ENCODE results near the gene CNTNAP1.

Gene CNTNAP1

DNA sequence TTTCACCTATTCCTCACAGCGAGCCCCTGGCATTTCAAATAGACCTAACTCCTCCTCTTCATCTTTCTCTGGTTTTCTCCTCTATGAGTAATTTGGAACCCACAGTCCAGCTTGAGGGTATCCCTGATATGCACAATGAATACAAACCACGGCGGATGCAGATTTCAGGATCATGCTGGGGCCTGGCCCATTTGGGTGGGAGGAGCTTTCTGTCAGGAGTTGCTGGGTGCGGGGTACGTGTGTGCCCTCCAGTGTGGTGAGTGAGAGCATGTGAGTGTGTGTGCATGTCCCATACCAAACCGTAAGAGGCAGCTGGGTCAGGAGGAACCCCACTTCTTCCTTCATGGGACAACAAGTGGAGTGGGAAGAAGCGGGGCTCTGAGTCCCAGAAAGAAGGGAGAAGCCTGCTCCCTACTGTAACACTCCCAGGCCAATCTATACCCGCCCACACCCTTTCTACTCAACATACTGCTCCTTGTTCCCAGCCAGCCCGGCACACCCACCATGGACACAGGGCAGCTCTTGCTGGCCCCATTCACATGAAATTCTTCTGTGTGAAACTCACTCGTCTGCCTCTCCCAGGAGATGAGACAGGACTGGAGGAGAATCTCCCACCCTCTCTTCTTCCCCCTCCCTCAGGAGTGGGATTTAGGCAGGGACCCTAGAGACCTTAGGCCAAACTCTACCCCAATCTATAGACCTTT is 18.4 kb downstream of the CNTNAP1 start:
- Histone ChIP-seq H3K36me3 (ENCODE audit: insufficient read depth, low read length) (peaks cover 56% of the 10 kb centered on the region), H3K9me3 (ENCODE audit: low read length) (no peaks in the 10 kb centered on the region), H4K20me1 (ENCODE audit: insufficient read depth, low read length) (no peaks in the 10 kb centered on the region), H3F3A (ENCODE audit: insufficient read depth, low read length) (no peaks in the 10 kb centered on the region), H3K9me2 (ENCODE audit: low read depth, low read length) (no peaks in the 10 kb centered on the region), H3K9ac (ENCODE audit: low read length) (no peak overlapping the region), H3K4me1 (ENCODE audit: insufficient read depth, low read length, severe bottlenecking) (no peaks in the 10 kb centered on the region), H3K4me3 (ENCODE audit: low read depth, low read length, poor library complexity, severe bottlenecking) (no peak overlapping the region), H3K27ac (ENCODE audit: low read depth, low read length, poor library complexity, severe bottlenecking) (no peak overlapping the region), H2AFZ (ENCODE audit: low read length) (no peak overlapping the region), H3K4me2 (ENCODE audit: low read length) (no peak overlapping the region), H3K27me3 (ENCODE audit: insufficient read depth, low read length) (no peaks in the 10 kb centered on the region), H3K79me2 (ENCODE audit: insufficient read depth, low read length) (no peaks in the 10 kb centered on the region)
- TF ChIP-seq, protein P1, sequence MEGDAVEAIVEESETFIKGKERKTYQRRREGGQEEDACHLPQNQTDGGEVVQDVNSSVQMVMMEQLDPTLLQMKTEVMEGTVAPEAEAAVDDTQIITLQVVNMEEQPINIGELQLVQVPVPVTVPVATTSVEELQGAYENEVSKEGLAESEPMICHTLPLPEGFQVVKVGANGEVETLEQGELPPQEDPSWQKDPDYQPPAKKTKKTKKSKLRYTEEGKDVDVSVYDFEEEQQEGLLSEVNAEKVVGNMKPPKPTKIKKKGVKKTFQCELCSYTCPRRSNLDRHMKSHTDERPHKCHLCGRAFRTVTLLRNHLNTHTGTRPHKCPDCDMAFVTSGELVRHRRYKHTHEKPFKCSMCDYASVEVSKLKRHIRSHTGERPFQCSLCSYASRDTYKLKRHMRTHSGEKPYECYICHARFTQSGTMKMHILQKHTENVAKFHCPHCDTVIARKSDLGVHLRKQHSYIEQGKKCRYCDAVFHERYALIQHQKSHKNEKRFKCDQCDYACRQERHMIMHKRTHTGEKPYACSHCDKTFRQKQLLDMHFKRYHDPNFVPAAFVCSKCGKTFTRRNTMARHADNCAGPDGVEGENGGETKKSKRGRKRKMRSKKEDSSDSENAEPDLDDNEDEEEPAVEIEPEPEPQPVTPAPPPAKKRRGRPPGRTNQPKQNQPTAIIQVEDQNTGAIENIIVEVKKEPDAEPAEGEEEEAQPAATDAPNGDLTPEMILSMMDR (IDR thresholded peaks at IDR 0.05; ENCODE audit: low read length), result no peak
- no peak for TF ChIP-seq EZH2 (IDR thresholded peaks at IDR 0.05; ENCODE audit: borderline replicate concordance, low read length)

DNA sequence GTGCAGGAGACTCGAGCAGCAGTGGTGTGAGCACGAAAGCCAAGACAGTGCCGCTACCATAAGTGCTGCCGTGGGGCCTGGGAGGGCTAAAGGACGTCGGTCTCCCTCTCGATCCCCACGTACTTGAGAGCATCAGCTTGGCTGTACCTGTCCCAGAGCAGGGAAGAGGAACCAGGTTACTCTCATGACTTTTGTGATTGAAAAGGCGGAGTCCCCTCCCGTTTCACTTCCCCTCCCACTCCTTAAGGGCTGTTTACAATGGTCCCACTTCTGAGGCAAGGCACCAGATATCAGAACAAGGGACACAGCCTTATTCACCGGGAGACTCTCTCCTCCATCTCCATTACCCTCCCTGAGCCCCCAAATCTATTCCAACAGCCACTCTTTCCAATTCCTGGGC is 20.1 kb downstream of the CNTNAP1 start:
- Histone ChIP-seq H3F3A (ENCODE audit: insufficient read depth, low read length) (no peaks in the 10 kb centered on the region), H3K4me1 (ENCODE audit: insufficient read depth, low read length, severe bottlenecking) (no peaks in the 10 kb centered on the region), H3K27ac (ENCODE audit: low read depth, low read length, poor library complexity, severe bottlenecking) (no peak overlapping the region), H4K20me1 (ENCODE audit: insufficient read depth, low read length) (no peaks in the 10 kb centered on the region), H3K36me3 (ENCODE audit: insufficient read depth, low read length) (peaks cover 73% of the 10 kb centered on the region), H3K79me2 (ENCODE audit: insufficient read depth, low read length) (no peaks in the 10 kb centered on the region), H3K27me3 (ENCODE audit: insufficient read depth, low read length) (no peaks in the 10 kb centered on the region), H3K9me2 (ENCODE audit: low read depth, low read length) (no peaks in the 10 kb centered on the region), H3K9ac (ENCODE audit: low read length) (no peak overlapping the region), H3K4me2 (ENCODE audit: low read length) (no peak overlapping the region), H3K9me3 (ENCODE audit: low read length) (no peaks in the 10 kb centered on the region), H2AFZ (ENCODE audit: low read length) (no peak overlapping the region), H3K4me3 (ENCODE audit: low read depth, low read length, poor library complexity, severe bottlenecking) (no peak overlapping the region)
- TF ChIP-seq, protein P1 (IDR thresholded peaks at IDR 0.05; ENCODE audit: low read length), result no peak
- no peak for TF ChIP-seq EZH2 (IDR thresholded peaks at IDR 0.05; ENCODE audit: borderline replicate concordance, low read length)

DNA sequence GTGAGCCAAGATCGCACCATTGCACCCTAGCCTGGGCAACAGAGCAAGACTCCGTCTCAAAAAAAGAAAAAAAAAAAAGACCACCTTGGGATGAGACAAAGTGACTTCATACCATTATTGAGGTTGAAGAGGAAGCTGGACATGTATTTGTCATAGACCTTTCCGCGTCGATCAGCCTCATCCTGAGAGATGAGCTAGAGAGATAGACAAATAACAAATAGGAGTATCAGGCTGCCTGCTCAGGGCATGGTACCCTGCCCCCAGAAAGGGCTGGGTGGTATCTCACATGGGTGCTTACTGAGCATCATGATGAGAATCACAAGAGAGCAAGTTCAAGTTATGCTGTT is 22.1 kb downstream of the CNTNAP1 start:
- TF ChIP-seq EZH2 (IDR thresholded peaks at IDR 0.05; ENCODE audit: borderline replicate concordance, low read length), result no peak
- TF ChIP-seq, protein P1 (IDR thresholded peaks at IDR 0.05; ENCODE audit: low read length), result no peak
- H3K4me1 ChIP-seq (ENCODE audit: insufficient read depth, low read length, severe bottlenecking), result no peaks in the 10 kb centered on the region
- H3K27me3 ChIP-seq (ENCODE audit: insufficient read depth, low read length), result no peaks in the 10 kb centered on the region
- no peak overlapping the region for H3K4me2 ChIP-seq (ENCODE audit: low read length)
- no peak overlapping the region for H3K9ac ChIP-seq (ENCODE audit: low read length)
- no peak overlapping the region for H3K27ac ChIP-seq (ENCODE audit: low read depth, low read length, poor library complexity, severe bottlenecking)
- H3K79me2 ChIP-seq (ENCODE audit: insufficient read depth, low read length), result no peaks in the 10 kb centered on the region
- no peak overlapping the region for H3K4me3 ChIP-seq (ENCODE audit: low read depth, low read length, poor library complexity, severe bottlenecking)
- peaks cover 92% of the 10 kb centered on the region for H3K36me3 ChIP-seq (ENCODE audit: insufficient read depth, low read length)
- H3K9me3 ChIP-seq (ENCODE audit: low read length), result no peaks in the 10 kb centered on the region
- no peaks in the 10 kb centered on the region for H3F3A ChIP-seq (ENCODE audit: insufficient read depth, low read length)
- H2AFZ ChIP-seq (ENCODE audit: low read length), result no peak overlapping the region
- H4K20me1 ChIP-seq (ENCODE audit: insufficient read depth, low read length), result no peaks in the 10 kb centered on the region
- no peaks in the 10 kb centered on the region for H3K9me2 ChIP-seq (ENCODE audit: low read depth, low read length)
